ENCODE measurements around the gene FRMD4A. TPM values are rescaled to one million over a fixed set of nuclear protein-coding genes. Genes with fewer than 3 reads are reported as not detected.

Gene FRMD4A
- total and polyA plus RNA-seq, 10 of the 15 experiments (the other 5 are each of a cell fraction or from before 2014, with no cell fraction given) = 17.8 to 75.2 (median 39.1) TPM

DNA sequence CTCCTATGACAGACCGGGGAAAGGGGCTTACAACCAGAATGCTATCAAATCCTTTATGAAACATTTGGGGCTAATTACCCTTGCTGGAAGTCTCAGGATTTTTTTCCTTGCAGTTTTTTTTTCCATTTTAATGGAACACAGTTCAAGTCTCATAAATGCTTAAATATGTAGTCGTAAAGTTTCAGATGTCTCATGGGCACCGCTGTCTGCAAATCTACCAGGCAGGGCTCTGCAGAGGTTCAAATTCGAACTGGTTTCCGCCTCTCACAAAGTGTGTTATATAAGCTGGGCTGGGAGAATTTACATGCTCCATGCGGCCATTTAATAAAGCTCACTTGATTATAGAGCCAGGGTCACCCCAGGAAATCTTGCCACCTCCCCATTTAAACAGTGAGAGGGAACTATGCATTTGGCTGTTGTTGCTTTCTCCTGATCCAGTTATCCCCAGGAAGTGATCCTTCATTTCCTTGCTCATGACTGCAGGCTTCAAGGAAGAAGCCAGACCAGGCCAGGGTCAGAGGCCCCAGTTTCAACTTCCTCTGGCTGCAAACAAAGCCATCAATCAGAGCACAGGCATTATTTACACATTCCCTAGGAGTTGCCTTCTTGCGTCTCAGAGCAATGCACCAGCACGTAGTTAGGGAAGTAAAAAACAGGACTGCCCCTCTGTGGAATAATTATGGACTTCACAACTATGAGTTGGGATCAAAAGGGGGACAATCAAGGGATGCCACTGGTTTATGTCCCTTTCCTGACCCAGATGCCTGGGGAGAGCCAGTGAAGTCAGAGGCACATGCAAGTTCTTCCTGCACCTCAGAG, 385.1 kb downstream of the FRMD4A start (continued):
- TF ChIP-seq, protein P1, sequence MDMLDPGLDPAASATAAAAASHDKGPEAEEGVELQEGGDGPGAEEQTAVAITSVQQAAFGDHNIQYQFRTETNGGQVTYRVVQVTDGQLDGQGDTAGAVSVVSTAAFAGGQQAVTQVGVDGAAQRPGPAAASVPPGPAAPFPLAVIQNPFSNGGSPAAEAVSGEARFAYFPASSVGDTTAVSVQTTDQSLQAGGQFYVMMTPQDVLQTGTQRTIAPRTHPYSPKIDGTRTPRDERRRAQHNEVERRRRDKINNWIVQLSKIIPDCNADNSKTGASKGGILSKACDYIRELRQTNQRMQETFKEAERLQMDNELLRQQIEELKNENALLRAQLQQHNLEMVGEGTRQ (IDR thresholded peaks at IDR 0.05; ENCODE audit: borderline replicate concordance, low read depth, low read length) = no peak
- TF ChIP-seq EGR1 (IDR thresholded peaks at IDR 0.05; ENCODE audit: borderline replicate concordance in 1 of 2, low read depth in 2 of 2, low read length in 2 of 2) (no peak), DPF2 (IDR thresholded peaks at IDR 0.05) (no peak), MYC (IDR thresholded peaks at IDR 0.05; ENCODE audit: insufficient read depth, insufficient read length, insufficient replicate concordance, low read length, severe bottlenecking) (no peak), MEF2B (IDR thresholded peaks at IDR 0.05; ENCODE audit: partially characterized antibody, poor library complexity, severe bottlenecking) (no peak), SMARCA5 (IDR thresholded peaks at IDR 0.05) (no peak), EED (IDR thresholded peaks at IDR 0.05; ENCODE audit: low read depth) (no peak), NRF1 (conservative IDR thresholded peaks at IDR 0.05; ENCODE audit: low read depth, low read length) (no peak)

DNA sequence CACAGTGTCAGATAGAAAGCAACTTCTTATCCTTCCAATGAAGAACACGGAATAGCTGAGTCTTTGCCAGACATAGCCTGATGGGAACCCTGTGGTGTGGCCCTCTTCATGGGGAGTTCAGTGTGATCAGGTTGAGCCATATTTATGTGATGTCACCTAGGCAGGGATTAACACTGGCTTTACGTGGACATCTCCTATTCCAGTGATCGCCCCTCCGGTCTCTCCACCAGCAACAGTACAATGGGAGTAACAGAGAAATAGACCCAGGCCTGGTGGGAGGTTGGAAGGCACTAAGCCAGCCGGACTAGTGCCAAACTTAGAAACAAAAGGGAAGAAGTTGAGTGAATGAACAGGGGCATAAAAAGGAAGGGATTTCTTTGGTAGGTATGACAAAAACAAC, 385.9 kb downstream of the FRMD4A start:
- Histone ChIP-seq H3K4me1 (ENCODE audit: control insufficient read depth, insufficient read depth, low read length) (peaks cover 2% of the 10 kb centered on the region; the same call in 1 of the 2 replicates), H3K36me3 (ENCODE audit: control insufficient read depth in 2 of 2, insufficient read depth in 2 of 2, low read length in 1 of 2) (no peaks in the 10 kb centered on the region; a peak in 2 of 4 replicates), H3K9me3 (replicated peaks; ENCODE audit: control insufficient read depth, insufficient read depth, low read length) (no peaks in the 10 kb centered on the region; the same call in 2 of the 3 replicates), H3K4me2 (ENCODE audit: control insufficient read depth, insufficient read depth) (no peak overlapping the region), H3K79me2 (ENCODE audit: control insufficient read depth, insufficient read depth, low read length) (no peaks in the 10 kb centered on the region; the same call in 1 of the 2 replicates), H3K4me3 (no peak overlapping the region), H3K27ac (ENCODE audit: control insufficient read depth, insufficient read depth) (no peak overlapping the region), H3K27me3 (replicated peaks in 1 of 2; ENCODE audit: control insufficient read depth in 2 of 2, insufficient read depth in 2 of 2, low read length in 1 of 2) (no peaks in the 10 kb centered on the region), H3K9ac (ENCODE audit: control insufficient read depth, insufficient read depth, low read length) (no peak overlapping the region), H2AFZ (ENCODE audit: control insufficient read depth, low read depth, low read length) (no peak overlapping the region), H4K20me1 (ENCODE audit: control insufficient read depth, insufficient read depth) (no peaks in the 10 kb centered on the region; the same call in 1 of the 2 replicates)
- no peak for ATAC-seq
- ChIA-PET RAD21 (ENCODE audit: unreplicated experiment) (no interaction called here), POLR2A (no interaction called here), SMC1A (ENCODE audit: uncharacterized antibody, unreplicated experiment) (no interaction called here), CTCF (interaction anchor here (1.9 kb wide), 1 partner anchor 15 kb away, joined by 5 read pairs; no protein-coding TSS in a partner anchor)
- intact Hi-C loops (cut with micrococcal nuclease; ENCODE audit: unreplicated experiment) (loop anchor here (5.0 kb wide), 1 partner anchor 62 kb away; no protein-coding TSS in a partner anchor), in situ Hi-C loops (cut with MboI) (no loop called here)
- DNase-seq (ENCODE audit: low read depth, low spot score) = no peak
- TF ChIP-seq TBL1XR1 (IDR thresholded peaks at IDR 0.05; ENCODE audit: low read depth, low read length) (no peak), NR2F1 (conservative IDR thresholded peaks at IDR 0.05) (no peak), FOS (IDR thresholded peaks at IDR 0.05; ENCODE audit: borderline replicate concordance, extremely low read depth, insufficient read length) (no peak), RB1 (IDR thresholded peaks at IDR 0.05; ENCODE audit: borderline replicate concordance) (no peak), EP300 (IDR thresholded peaks at IDR 0.05; ENCODE audit: borderline replicate concordance in 1 of 2, control insufficient read depth in 1 of 2, low read depth in 2 of 2, low read length in 2 of 2) (no peak), TCF12 (IDR thresholded peaks at IDR 0.05; ENCODE audit: low read depth, low read length) (no peak)
- WGBS (ENCODE audit: insufficient coverage, insufficient replicate concordance, low lambda C conversion rate, missing lambda C conversion rate) = 56% methylated on average over 5 of the region's 5 CpGs
- no TSS peak for BruUV-seq (replicated peaks)
- FAIRE-seq = no peak

Data from GM12878 (cell line).